NCI-H2227 (cell line): ENCODE measurements around the gene PFKP.
"Not testable (repeated sequence)": the region's sequence is repeated elsewhere in the genome, so short reads cannot be mapped to it uniquely, and the experiment has no call there.

Experiments
- DNase-seq: peaks from one replicate; lab custom pipeline; 2025; ENCODE audit not compliant: unreplicated experiment; lab: John Stamatoyannopoulos, UW

The PFKP gene

GRCh38 chr10:3150366-3150765 lies 83.0 kb downstream of the PFKP start:
- DNase-seq: no peak

- DNase-seq: no peak
These were observed 83.6 kb downstream of the PFKP start for GRCh38 chr10:3150961-3151360.

- DNase-seq: no peak
These were observed 84.7 kb downstream of the PFKP start for GRCh38 chr10:3151889-3152565.

- no peak for DNase-seq
These were observed 85.2 kb downstream of the PFKP start for GRCh38 chr10:3152566-3152935.

- no peak for DNase-seq
These were observed 87.3 kb downstream of the PFKP start for GRCh38 chr10:3154666-3155065.

- DNase-seq: no peak
These were observed 91.8 kb downstream of the PFKP start for GRCh38 chr10:3159152-3159551.

GRCh38 chr10:3162533-3162932 lies 95.2 kb downstream of the PFKP start:
- no peak for DNase-seq

- no peak for DNase-seq
These were observed 96.5 kb downstream of the PFKP start for GRCh38 chr10:3163879-3164278.

GRCh38 chr10:3165196-3165595 lies 97.8 kb downstream of the PFKP start:
- DNase-seq: no peak

GRCh38 chr10:3166496-3167290 lies 99.3 kb downstream of the PFKP start:
- no peak for DNase-seq

GRCh38 chr10:3167611-3168330 lies 100.4 kb downstream of the PFKP start:
- no peak for DNase-seq

- no peak for DNase-seq
These were observed 101.9 kb downstream of the PFKP start for GRCh38 chr10:3169271-3169670.

- no peak for DNase-seq
These were observed 102.3 kb downstream of the PFKP start for GRCh38 chr10:3169673-3170072.

- DNase-seq: not testable (repeated sequence)
These were observed 104.1 kb downstream of the PFKP start for GRCh38 chr10:3171488-3171887.

- DNase-seq: no peak
These were observed 104.7 kb downstream of the PFKP start for GRCh38 chr10:3172081-3172445.

- DNase-seq: peak; percentile 97
These were observed 105.3 kb downstream of the PFKP start, which contains the start of gene PITRM1 for GRCh38 chr10:3172446-3173170. PITRM1 (minus strand) TSS chr10:3172782; CDS start chr10:3172772, 10 bp downstream.

GRCh38 chr10:3173171-3173878 lies 106.0 kb downstream of the PFKP start:
- DNase-seq: peak; percentile 92

- no peak for DNase-seq
These were observed 110.7 kb downstream of the PFKP start for GRCh38 chr10:3178042-3178441.

GRCh38 chr10:3179174-3179573 lies 111.8 kb downstream of the PFKP start:
- no peak for DNase-seq

- DNase-seq: no peak
These were observed 113.1 kb downstream of the PFKP start for GRCh38 chr10:3180355-3181025.
